Measurements from ENCODE around the gene TNFRSF9.
"Not testable (repeated sequence)": the region's sequence is repeated elsewhere in the genome, so short reads cannot be mapped to it uniquely, and the experiment has no call there.

Gene TNFRSF9

GRCh38 chr1:7961216-7962013, 20.8 kb upstream of the TNFRSF9 start, which contains the start of gene PARK7:
Gene PARK7 (plus strand): TSS chr1:7961711. CDS start chr1:7962786, 1,075 bp downstream.
- peak; percentile 91 for FAIRE-seq
- peak; percentile 92 for DNase-seq (ENCODE audit: low spot score)

GRCh38 chr1:7960867-7961215, 20.2 kb upstream of the TNFRSF9 start:
- DNase-seq (ENCODE audit: low spot score): no peak

GRCh38 chr1:7960165-7960564, 19.5 kb upstream of the TNFRSF9 start:
- DNase-seq (ENCODE audit: low spot score) (no peak), FAIRE-seq (no peak)

More at GRCh38 chr1:7960867-7961215, 20.2 kb upstream of the TNFRSF9 start:
- FAIRE-seq: no peak

- FAIRE-seq (no peak), DNase-seq (ENCODE audit: low spot score) (no peak)
These were observed 15.8 kb upstream of the TNFRSF9 start for GRCh38 chr1:7956218-7957032.

DNA sequence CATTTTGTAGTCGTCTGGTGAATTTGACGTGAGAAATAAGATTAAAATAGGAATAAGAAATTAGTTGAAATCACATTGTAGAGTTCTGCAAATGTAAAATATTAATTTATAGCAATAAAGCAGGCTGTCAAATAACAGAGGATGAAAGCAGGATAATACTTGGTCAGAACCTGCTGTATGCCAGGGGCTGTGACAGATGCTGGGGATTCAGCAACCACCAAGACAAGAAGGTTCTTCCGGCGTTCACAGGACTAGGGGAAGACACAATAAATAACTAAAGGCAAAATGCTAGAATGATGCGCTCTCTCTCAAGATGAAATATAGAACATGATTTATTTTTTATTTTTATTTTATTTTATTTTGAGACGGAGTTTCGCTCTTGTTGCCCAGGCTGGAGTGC, 14.0 kb upstream of the TNFRSF9 start:
- DNase-seq (ENCODE audit: low spot score): no peak
- no peak for FAIRE-seq

DNA sequence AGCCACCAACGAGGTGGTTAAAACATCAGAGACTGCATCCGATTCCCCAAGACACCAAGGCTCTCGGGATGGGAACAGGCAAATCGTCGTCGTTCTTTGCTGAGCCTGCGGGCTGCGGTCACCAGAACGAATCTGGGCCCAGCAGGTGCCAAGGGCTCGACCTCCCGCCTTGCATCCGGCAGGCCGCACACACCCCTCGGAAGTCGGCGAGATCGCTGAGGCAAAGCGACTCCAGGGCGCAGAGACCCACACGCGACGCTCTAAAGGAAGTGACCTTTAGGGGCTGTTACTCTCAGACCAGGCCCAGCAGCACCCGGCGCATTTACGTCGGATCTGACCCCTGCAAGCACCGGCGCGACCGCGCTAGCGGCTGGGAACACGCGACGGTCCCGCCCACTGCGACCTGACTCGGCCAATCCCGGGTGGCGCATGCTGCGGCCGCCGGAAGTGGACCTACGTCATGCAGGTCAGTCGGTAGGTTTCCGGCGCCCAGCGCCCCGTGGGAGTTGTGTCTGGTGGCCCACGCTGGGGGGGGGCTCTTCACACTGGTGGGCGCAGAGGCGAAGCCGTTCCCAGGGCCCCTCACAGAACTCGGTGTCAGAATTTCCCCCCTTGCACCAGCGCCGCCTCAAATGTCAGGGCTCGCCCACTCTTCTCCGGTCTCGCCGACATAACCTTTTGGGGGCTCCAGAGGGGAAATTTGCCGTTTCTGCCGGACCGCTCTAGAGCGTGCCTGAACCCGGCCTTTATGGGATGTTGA, 13.4 kb upstream of the TNFRSF9 start:
- FAIRE-seq: peak; percentile 46
- DNase-seq (ENCODE audit: low spot score): peak; percentile 70

- not testable (repeated sequence) for DNase-seq (ENCODE audit: low spot score); FAIRE-seq
These were observed 12.2 kb upstream of the TNFRSF9 start for GRCh38 chr1:7952791-7953190.

GRCh38 chr1:7948960-7949359, 8.3 kb upstream of the TNFRSF9 start:
- FAIRE-seq: no peak
- DNase-seq (ENCODE audit: low spot score): peak; percentile 72

DNA sequence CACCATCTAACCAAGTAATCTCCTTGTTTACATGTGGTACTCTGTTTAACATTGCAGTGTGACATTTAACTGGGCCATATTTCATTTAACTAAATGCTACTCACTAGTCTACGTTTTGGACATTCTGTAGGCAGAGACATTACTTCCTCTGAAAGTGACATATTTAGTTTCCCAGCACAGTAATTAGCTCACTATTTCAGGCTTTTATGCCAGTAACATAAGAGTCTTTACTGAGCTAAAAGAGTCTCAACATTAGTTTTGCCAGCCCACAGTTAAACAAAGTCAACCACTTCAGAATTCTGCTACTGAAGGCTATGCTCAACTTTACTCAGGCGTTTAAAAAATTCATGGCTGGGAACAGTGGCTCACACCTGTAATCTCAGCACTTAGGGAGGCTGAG, 2.6 kb upstream of the TNFRSF9 start:
- FAIRE-seq (no peak), DNase-seq (ENCODE audit: low spot score) (no peak)

- FAIRE-seq (no peak), DNase-seq (ENCODE audit: low spot score) (no peak)
These were observed 1.7 kb upstream of the TNFRSF9 start for GRCh38 chr1:7942214-7942921.

GRCh38 chr1:7941437-7941793, 776 bp upstream of the TNFRSF9 start:
- FAIRE-seq (no peak), DNase-seq (ENCODE audit: low spot score) (no peak)

- no peak for FAIRE-seq
- DNase-seq (ENCODE audit: low spot score): no peak
These were observed 605 bp downstream of the TNFRSF9 start for GRCh38 chr1:7940034-7940433.

DNA sequence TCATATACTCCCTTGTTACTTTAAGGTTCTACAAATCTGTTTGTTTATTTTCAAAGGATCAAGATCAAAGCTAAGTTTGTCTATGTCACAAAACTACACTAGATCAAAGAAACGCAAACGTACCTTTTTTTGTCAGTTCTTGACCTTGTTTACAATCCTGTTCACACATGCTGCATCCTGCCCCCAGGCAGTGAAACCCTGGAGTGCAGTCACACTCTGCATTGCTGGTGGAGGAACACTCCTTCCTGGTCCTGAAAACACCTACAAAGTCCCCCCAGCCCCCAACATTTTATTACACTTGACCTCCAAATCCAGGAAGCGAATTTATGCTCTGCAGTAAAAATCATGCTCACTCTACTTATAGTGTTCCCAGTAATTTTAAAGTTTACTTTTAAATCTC, 2.6 kb downstream of the TNFRSF9 start:
- no peak for FAIRE-seq
- no peak for DNase-seq (ENCODE audit: low spot score)

GRCh38 chr1:7932524-7933138, 8.0 kb downstream of the TNFRSF9 start:
- no peak for DNase-seq (ENCODE audit: low spot score)
- FAIRE-seq: no peak

- FAIRE-seq: no peak
- DNase-seq (ENCODE audit: low spot score): no peak
These were observed 9.2 kb downstream of the TNFRSF9 start for GRCh38 chr1:7931446-7931812.

GRCh38 chr1:7930645-7931445, 9.8 kb downstream of the TNFRSF9 start:
- FAIRE-seq (no peak), DNase-seq (ENCODE audit: low spot score) (no peak)

- no peak for DNase-seq (ENCODE audit: low spot score)
- no peak for FAIRE-seq
These were observed 11.0 kb downstream of the TNFRSF9 start for GRCh38 chr1:7929637-7930036.

GRCh38 chr1:7928247-7928646, 12.4 kb downstream of the TNFRSF9 start:
- DNase-seq (ENCODE audit: low spot score) (no peak), FAIRE-seq (no peak)

DNA sequence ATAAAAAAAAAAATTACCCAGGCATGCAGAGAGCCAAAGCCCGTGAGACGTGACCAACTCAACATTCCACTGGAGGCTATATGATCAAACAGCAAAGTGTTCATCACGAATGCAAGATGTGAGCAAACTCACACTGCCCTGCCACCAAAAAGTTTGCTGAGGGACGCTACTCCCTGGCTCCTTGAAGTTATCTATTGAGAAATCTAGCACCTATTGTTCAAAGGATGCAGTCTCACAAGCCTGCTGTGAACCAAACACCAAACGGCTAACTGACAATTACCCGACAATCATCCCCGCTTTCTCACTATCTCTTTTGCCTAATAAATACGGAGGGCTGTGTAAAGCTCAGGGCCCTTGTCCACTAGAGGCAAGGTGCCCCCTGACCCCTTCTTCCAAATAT, 13.6 kb downstream of the TNFRSF9 start:
- DNase-seq (ENCODE audit: low spot score); FAIRE-seq: not testable (repeated sequence)

GRCh38 chr1:7922301-7922700, 18.3 kb downstream of the TNFRSF9 start:
- FAIRE-seq: no peak
- DNase-seq (ENCODE audit: low spot score): no peak

Data from urothelium cell line (cell line).